ENCODE data around the gene ASF1A.
A peak's percentile ranks its signal among the peaks of the same experiment; 100 is the strongest.
"Not testable (repeated sequence)": the region's sequence is repeated elsewhere in the genome, so short reads cannot be mapped to it uniquely, and the experiment has no call there.

ASF1A gene

GRCh38 chr6:118860880-118861279 lies 33.1 kb upstream of the ASF1A start:
- no peak for DNase-seq (ENCODE audit: low read depth in 2 of 2)
- no peak for TF ChIP-seq CTCF (IDR thresholded peaks at IDR 0.05; ENCODE audit: low read depth, low read length)
- H3K4me3 ChIP-seq (replicated peaks in 1 of 2; ENCODE audit: low read depth in 2 of 2, low read length in 2 of 2): no peak overlapping the region

GRCh38 chr6:118862443-118862842 lies 31.5 kb upstream of the ASF1A start:
- no peak for DNase-seq (ENCODE audit: low read depth in 2 of 2)
- no peak for TF ChIP-seq CTCF (IDR thresholded peaks at IDR 0.05; ENCODE audit: low read depth, low read length)
- no peak overlapping the region for H3K4me3 ChIP-seq (replicated peaks in 1 of 2; ENCODE audit: low read depth in 2 of 2, low read length in 2 of 2)

GRCh38 chr6:118864341-118865099 lies 29.4 kb upstream of the ASF1A start:
- peak; percentile 10 to 27 for DNase-seq (ENCODE audit: low read depth in 2 of 2)
- no peak for TF ChIP-seq CTCF (IDR thresholded peaks at IDR 0.05; ENCODE audit: low read depth, low read length)
- no peak overlapping the region for H3K4me3 ChIP-seq (replicated peaks in 1 of 2; ENCODE audit: low read depth in 2 of 2, low read length in 2 of 2)

GRCh38 chr6:118865100-118865391 lies 28.9 kb upstream of the ASF1A start:
- TF ChIP-seq CTCF (IDR thresholded peaks at IDR 0.05; ENCODE audit: low read depth, low read length): no peak
- H3K4me3 ChIP-seq (replicated peaks in 1 of 2; ENCODE audit: low read depth in 2 of 2, low read length in 2 of 2): no peak overlapping the region
- DNase-seq (ENCODE audit: low read depth in 2 of 2): no peak

GRCh38 chr6:118867181-118867580 lies 26.8 kb upstream of the ASF1A start:
- peak in 1 of 2 donors; percentile 65 for DNase-seq (ENCODE audit: low read depth in 2 of 2)
- no peak for TF ChIP-seq CTCF (IDR thresholded peaks at IDR 0.05; ENCODE audit: low read depth, low read length)
- H3K4me3 ChIP-seq (replicated peaks in 1 of 2; ENCODE audit: low read depth in 2 of 2, low read length in 2 of 2): no peak overlapping the region

- H3K4me3 ChIP-seq (replicated peaks in 1 of 2; ENCODE audit: low read depth in 2 of 2, low read length in 2 of 2); DNase-seq (ENCODE audit: low read depth in 2 of 2): not testable (repeated sequence)
These were observed 25.1 kb upstream of the ASF1A start for GRCh38 chr6:118868901-118869300.

GRCh38 chr6:118869350-118869749 lies 24.6 kb upstream of the ASF1A start:
- peak in 1 of 2 donors; percentile 75 for DNase-seq (ENCODE audit: low read depth in 2 of 2)

More at GRCh38 chr6:118869350-118869749, 24.6 kb upstream of the ASF1A start:
- no peak overlapping the region for H3K4me3 ChIP-seq (replicated peaks in 1 of 2; ENCODE audit: low read depth in 2 of 2, low read length in 2 of 2)
- no peak for TF ChIP-seq CTCF (IDR thresholded peaks at IDR 0.05; ENCODE audit: low read depth, low read length)
